ENCODE data around the gene TMEM132D.

The TMEM132D gene

GRCh38 chr12:129234209-129234608 is 669.6 kb downstream of the TMEM132D start:
- TF ChIP-seq, protein P1, sequence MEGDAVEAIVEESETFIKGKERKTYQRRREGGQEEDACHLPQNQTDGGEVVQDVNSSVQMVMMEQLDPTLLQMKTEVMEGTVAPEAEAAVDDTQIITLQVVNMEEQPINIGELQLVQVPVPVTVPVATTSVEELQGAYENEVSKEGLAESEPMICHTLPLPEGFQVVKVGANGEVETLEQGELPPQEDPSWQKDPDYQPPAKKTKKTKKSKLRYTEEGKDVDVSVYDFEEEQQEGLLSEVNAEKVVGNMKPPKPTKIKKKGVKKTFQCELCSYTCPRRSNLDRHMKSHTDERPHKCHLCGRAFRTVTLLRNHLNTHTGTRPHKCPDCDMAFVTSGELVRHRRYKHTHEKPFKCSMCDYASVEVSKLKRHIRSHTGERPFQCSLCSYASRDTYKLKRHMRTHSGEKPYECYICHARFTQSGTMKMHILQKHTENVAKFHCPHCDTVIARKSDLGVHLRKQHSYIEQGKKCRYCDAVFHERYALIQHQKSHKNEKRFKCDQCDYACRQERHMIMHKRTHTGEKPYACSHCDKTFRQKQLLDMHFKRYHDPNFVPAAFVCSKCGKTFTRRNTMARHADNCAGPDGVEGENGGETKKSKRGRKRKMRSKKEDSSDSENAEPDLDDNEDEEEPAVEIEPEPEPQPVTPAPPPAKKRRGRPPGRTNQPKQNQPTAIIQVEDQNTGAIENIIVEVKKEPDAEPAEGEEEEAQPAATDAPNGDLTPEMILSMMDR (IDR thresholded peaks at IDR 0.05): no peak
- Mint-ChIP-seq H3K9me3 (no peaks in the 10 kb centered on the region), H3K4me3 (no peak overlapping the region), H3K27ac (no peak overlapping the region), H3K36me3 (ENCODE audit: low read depth) (no peaks in the 10 kb centered on the region), H3K4me1 (no peaks in the 10 kb centered on the region), H3K27me3 (ENCODE audit: low read depth, poor library complexity) (peaks cover 5% of the 10 kb centered on the region)
- no peak for DNase-seq

GRCh38 chr12:129231491-129231890 is 672.3 kb downstream of the TMEM132D start:
- TF ChIP-seq, protein P1 (IDR thresholded peaks at IDR 0.05): no peak
- Mint-ChIP-seq H3K4me3 (no peak overlapping the region), H3K4me1 (no peaks in the 10 kb centered on the region), H3K27ac (no peak overlapping the region), H3K27me3 (ENCODE audit: low read depth, poor library complexity) (peaks cover 14% of the 10 kb centered on the region), H3K9me3 (no peaks in the 10 kb centered on the region), H3K36me3 (ENCODE audit: low read depth) (no peaks in the 10 kb centered on the region)
- DNase-seq: no peak

DNA sequence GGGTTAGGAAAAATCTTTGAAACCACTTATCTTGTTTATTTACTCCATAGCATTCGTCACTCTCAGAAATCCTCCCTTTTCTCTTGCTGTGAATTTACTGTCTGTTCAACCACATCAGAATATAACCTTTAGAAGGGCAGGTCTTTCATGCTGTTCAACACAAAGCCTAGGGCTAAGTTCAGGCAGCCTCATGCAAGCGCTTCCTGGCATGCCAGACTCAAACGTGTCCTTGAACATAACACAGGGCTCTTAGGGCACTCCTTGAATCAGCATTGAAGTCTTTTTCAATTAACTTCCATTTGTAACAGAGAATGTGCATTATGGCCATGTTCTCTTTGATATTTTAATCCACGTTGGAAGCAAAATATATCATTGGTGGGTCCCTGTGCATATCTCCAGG is 672.8 kb downstream of the TMEM132D start:
- Mint-ChIP-seq H3K36me3 (ENCODE audit: low read depth) (no peaks in the 10 kb centered on the region), H3K4me3 (no peak overlapping the region), H3K4me1 (no peaks in the 10 kb centered on the region), H3K9me3 (no peaks in the 10 kb centered on the region), H3K27me3 (ENCODE audit: low read depth, poor library complexity) (peaks cover 11% of the 10 kb centered on the region), H3K27ac (no peak overlapping the region)
- TF ChIP-seq, protein P1 (IDR thresholded peaks at IDR 0.05): no peak
- DNase-seq: no peak

- Mint-ChIP-seq H3K27ac (no peak overlapping the region), H3K27me3 (ENCODE audit: low read depth, poor library complexity) (peaks cover 15% of the 10 kb centered on the region), H3K4me1 (no peaks in the 10 kb centered on the region), H3K4me3 (no peak overlapping the region), H3K36me3 (ENCODE audit: low read depth) (no peaks in the 10 kb centered on the region), H3K9me3 (no peaks in the 10 kb centered on the region)
- TF ChIP-seq, protein P1 (IDR thresholded peaks at IDR 0.05): no peak
- DNase-seq: no peak
Observed at GRCh38 chr12:129226851-129227250, 677.0 kb downstream of the TMEM132D start.

DNA sequence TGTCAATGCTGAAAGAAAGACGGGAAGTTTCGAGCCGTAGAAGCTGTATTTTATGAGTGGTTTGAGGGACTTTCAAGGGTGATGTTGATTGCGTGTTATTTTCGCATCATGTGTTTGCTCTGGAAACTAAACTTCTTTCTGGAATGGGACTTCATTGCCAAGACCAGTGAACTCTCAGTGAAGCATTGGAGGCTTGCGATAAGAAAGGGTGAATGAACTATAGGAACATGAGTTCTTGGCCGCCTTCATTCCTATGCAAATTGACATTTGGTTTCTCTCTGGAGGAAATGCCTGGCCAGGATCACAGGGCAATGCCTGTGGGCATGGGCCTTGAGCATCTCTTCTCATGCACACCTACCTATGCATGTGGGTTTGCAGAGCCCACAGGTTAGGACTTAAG is 677.8 kb downstream of the TMEM132D start:
- Mint-ChIP-seq H3K27me3 (ENCODE audit: low read depth, poor library complexity) (peaks cover 13% of the 10 kb centered on the region), H3K4me3 (no peak overlapping the region), H3K27ac (no peak overlapping the region), H3K4me1 (peaks cover 5% of the 10 kb centered on the region), H3K9me3 (no peaks in the 10 kb centered on the region), H3K36me3 (ENCODE audit: low read depth) (no peaks in the 10 kb centered on the region)
- TF ChIP-seq, protein P1 (IDR thresholded peaks at IDR 0.05): no peak
- DNase-seq: no peak

DNA sequence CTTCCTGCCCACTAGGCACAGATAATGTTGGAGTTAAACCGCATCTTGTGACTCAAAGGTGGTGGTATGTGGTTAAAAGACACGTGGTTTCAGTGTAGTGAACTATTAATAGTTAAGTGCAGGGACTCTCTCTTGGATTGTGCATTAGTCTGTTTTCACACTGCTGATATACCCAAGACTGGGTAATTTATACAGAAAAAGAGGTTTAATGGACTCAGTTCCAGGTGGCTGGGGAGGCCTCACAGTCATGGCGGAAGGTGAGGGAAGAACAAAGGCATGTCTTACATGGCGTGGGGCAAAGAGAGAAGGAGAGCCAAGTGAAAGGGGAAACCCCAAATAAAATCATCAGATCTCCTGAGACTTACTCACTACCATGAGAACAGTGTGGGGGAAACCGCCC is 688.3 kb downstream of the TMEM132D start:
- H3K4me1 Mint-ChIP-seq: no peaks in the 10 kb centered on the region
- H3K4me3 Mint-ChIP-seq: no peak overlapping the region
- no peak for DNase-seq
- H3K27me3 Mint-ChIP-seq (ENCODE audit: low read depth, poor library complexity): peaks cover 4% of the 10 kb centered on the region
- no peak overlapping the region for H3K27ac Mint-ChIP-seq
- peaks cover 31% of the 10 kb centered on the region for H3K9me3 Mint-ChIP-seq
- H3K36me3 Mint-ChIP-seq (ENCODE audit: low read depth): no peaks in the 10 kb centered on the region
- TF ChIP-seq, protein P1 (IDR thresholded peaks at IDR 0.05): no peak

Measured in nephron progenitor cell (in vitro differentiated cells).